GM13977 (cell line): ENCODE measurements around the gene C17orf113.

ENCODE experiments used
- DNase-seq: peaks from one replicate; pipeline ENCODE4 v3.0.0; 2012; ENCODE audit warnings: low spot score
- in situ Hi-C: fragments of 300-500 bp; cut with MboI; formaldehyde crosslinking; loops from one replicate; pipeline ENCODE4 v1.12.0; 2022; ENCODE audit warnings: low sequenced_read_pairs, low pct_unique_long_range_greater_than_20kb, mixed read lengths, inconsistent platforms; ENCODE audit not compliant: unreplicated experiment
- TF ChIP-seq, protein P1 (sequence below): IDR thresholded peaks from 2 replicates; pipeline ENCODE4 v1.5.1; 2012; ENCODE audit warnings: mild to moderate bottlenecking, control low read depth; ENCODE audit not compliant: insufficient read depth; ENCODE audit errors: extremely low read depth, missing control alignments

The C17orf113 gene

DNA sequence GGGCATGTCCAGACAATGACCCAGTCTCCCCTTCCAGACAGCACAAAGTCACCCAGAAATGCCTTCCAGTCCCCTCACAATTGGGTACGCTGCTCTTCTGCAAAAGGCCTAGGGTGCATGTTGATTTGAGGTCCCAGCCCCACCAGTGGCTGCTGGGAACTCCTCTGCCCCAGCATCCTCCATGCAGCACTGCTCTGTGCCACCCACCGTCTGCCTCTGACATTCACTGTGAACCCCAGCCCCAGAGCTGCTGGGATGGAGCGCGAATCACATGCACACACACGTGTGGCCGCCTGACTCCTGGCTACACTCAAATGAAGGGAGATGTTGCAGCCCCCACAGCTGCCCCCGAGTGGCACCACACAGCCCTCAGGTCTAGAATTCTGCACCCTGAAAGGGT lies 1.2 kb upstream of the C17orf113 start:
- TF ChIP-seq, protein P1, sequence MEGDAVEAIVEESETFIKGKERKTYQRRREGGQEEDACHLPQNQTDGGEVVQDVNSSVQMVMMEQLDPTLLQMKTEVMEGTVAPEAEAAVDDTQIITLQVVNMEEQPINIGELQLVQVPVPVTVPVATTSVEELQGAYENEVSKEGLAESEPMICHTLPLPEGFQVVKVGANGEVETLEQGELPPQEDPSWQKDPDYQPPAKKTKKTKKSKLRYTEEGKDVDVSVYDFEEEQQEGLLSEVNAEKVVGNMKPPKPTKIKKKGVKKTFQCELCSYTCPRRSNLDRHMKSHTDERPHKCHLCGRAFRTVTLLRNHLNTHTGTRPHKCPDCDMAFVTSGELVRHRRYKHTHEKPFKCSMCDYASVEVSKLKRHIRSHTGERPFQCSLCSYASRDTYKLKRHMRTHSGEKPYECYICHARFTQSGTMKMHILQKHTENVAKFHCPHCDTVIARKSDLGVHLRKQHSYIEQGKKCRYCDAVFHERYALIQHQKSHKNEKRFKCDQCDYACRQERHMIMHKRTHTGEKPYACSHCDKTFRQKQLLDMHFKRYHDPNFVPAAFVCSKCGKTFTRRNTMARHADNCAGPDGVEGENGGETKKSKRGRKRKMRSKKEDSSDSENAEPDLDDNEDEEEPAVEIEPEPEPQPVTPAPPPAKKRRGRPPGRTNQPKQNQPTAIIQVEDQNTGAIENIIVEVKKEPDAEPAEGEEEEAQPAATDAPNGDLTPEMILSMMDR: no peak

DNA sequence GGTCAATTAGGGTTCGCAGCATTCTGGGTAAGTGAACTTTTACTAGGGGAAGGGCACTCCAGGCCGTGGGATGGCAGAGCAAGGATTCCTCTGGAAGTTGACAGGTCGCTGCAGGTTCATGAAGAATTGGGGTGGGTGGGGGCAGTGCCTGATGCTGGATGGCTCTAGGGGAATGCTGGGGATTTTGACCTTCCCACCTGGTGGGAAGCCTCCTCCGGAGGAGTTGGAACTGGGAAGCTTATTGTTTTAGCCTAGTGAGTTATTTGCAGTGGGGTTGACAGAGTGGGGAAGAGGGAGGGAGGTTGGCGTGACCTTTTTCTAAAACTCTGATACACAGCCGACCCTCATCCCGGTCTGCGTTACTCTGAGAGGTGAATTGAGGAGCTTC lies 606 bp upstream of the C17orf113 start:
- TF ChIP-seq, protein P1: no peak
- DNase-seq: no peak
- in situ Hi-C loops: no loop called here

More for the DNA sequence above, 1.2 kb upstream of the C17orf113 start:
- in situ Hi-C loops: no loop called here
- DNase-seq: no peak

DNA sequence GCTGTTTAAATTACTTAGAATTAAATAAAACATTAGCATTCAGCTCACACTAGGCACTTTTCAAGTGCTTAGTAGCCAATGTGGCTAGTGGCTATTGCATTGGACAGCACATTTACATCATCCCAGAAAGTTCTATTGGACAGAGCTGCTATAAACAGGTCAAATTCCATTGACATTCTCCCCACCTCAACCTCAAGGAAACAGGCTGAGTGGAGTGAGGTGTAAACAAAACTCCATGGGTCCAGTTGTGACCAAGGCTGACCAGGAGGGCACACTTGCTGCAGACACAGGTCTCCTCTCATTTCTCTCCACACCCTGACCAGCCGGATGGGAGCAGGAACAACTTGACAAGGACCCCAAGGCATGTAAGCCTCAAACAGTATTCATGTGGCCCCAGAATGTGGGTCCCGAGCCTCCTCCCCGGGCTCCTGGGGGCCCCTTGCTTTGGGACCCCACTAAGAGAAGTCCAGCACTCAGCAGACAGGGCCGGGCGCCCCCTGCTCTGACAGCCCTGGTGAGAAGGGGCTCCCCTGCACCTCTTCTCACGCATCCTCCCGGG lies 488 bp downstream of the C17orf113 start:
- no peak for DNase-seq
- TF ChIP-seq, protein P1: no peak
- in situ Hi-C loops: no loop called here

DNA sequence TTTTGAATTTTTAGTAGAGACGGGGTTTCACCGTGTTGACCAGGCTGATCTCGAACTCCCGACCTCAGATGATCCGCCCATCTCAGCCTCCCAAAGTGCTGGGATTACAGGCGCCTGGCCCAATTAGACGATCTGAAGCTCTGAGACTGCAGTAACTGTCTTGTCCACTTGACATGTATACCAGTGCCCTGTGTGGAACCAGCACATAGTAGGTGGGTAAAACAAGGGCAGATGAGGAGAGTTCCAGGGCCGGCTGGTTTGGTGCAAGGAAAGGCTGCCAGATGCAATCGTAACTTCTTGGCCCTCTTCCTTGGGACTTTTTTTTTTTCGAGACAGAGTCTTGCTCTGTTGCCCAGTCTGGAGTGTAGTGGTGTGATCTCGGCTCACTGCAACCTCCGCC lies 3.1 kb downstream of the C17orf113 start:
- no peak for DNase-seq
- in situ Hi-C loops: no loop called here
- TF ChIP-seq, protein P1: no peak

DNA sequence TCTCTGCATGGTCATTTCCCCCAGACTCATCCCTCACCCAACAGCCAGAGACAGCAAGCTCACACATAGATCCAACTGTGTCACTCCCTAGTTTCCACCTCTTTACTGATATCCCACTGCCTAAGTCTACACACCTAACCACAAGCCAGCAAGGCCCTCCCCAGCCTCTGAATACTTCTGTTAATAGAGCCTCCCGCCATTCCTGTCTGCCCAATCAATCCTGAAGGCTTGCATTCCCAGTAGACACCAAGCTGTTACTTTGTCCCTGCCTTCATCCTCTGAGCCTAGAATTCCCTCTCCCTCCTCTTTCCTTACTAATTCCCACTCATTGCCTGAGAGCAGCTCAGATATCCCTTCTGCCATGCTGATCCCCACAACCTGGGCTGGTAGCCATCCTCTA lies 4.7 kb downstream of the C17orf113 start:
- DNase-seq: no peak
- TF ChIP-seq, protein P1: no peak
- in situ Hi-C loops: no loop called here

DNA sequence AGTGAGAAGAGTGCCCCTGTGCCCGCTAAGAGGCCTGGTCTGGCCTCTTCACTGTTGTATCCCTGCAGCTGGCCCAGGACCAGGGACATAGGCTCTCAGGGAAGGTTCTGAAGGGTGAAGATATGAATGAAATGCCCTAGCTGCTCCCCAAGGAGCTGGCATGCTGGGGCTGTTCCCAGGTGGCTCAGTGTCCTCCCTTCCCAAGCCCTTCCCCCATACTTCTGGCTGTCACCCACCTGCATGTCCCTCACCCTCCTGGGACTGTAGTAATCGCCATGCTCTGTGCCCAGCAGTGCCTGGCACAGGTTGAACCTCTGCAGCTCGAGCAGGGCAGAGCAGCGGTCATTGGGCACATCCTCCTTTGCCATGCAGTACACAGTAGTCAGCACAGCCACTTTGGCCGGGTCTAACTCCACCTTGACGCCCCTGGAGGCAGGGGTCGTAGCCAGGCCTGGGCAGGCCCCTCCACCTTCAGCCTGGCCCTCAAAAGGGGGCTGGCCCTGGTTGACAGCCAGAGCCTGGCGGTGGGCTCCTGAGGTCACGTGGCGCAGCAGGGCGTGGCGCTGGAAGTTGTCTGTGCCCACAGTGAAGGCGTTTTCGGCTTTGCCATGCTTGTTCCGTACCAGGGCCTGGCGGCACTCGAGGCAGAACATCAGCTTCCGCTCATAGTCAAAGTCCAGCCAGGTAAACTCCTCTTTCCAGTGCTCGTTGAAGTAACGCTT lies 7.6 kb downstream of the C17orf113 start:
- in situ Hi-C loops: no loop called here
- no peak for DNase-seq

More for the DNA sequence above, 7.6 kb downstream of the C17orf113 start:
- TF ChIP-seq, protein P1: no peak
